ENCODE data around the gene ANK3. TPM values are rescaled to one million over a fixed set of nuclear protein-coding genes. Genes with fewer than 3 reads are reported as not detected.

The ANK3 gene
- total and polyA plus RNA-seq, 2 experiments from 2014 or later, result 46.5 to 85.2 TPM

GRCh38 chr10:60350400-60350799 is 39.3 kb downstream of the ANK3 start:
- Histone ChIP-seq H3K36me3 (ENCODE audit: insufficient read depth) (no peaks in the 10 kb centered on the region), H3F3A (replicated peaks; ENCODE audit: low read depth) (no peaks in the 10 kb centered on the region), H3K27ac (ENCODE audit: low read depth) (no peak overlapping the region), H3K9me2 (ENCODE audit: insufficient read depth) (no peaks in the 10 kb centered on the region), H4K20me1 (replicated peaks; ENCODE audit: insufficient read depth) (no peaks in the 10 kb centered on the region), H3K79me2 (replicated peaks; ENCODE audit: insufficient read depth) (no peaks in the 10 kb centered on the region), H3K27me3 (ENCODE audit: insufficient read depth) (no peaks in the 10 kb centered on the region), H3K4me2 (0 out of 2 replicates have a peak overlapping the region, but pooled peaks have one; percentile 41), H2AFZ (no peak overlapping the region), H3K4me3 (no peak overlapping the region), H3K4me1 (ENCODE audit: insufficient read depth) (peaks cover 46% of the 10 kb centered on the region)
- Mint-ChIP-seq H3K27ac (peak overlapping the region; percentile 66; the same call in 1 of the 2 replicates), H3K27me3 (ENCODE audit: insufficient read depth, low read depth, poor library complexity) (peaks cover 2% of the 10 kb centered on the region), H3K36me3 (ENCODE audit: low read depth) (no peaks in the 10 kb centered on the region), H3K4me1 (peaks cover 46% of the 10 kb centered on the region), H3K4me3 (no peak overlapping the region), H3K9me3 (no peaks in the 10 kb centered on the region)
- TF ChIP-seq EZH2phosphoT487 (IDR thresholded peaks at IDR 0.05; ENCODE audit: unreplicated experiment) (no peak), JUNB (IDR thresholded peaks at IDR 0.05; ENCODE audit: unreplicated experiment) (no peak), POLR2AphosphoS5 (IDR thresholded peaks at IDR 0.05; ENCODE audit: low read depth) (no peak), ZNF462 (CRISPR knock-in tag; IDR thresholded peaks at IDR 0.05) (no peak), CTCF (conservative IDR thresholded peaks at IDR 0.05; ENCODE audit: low read depth in 2 of 2) (no peak), CREB1 (CRISPR knock-in tag; IDR thresholded peaks at IDR 0.05; ENCODE audit: low read depth) (no peak), ZNF114 (CRISPR knock-in tag; IDR thresholded peaks at IDR 0.05) (no peak), NANOG (IDR thresholded peaks at IDR 0.05; ENCODE audit: borderline replicate concordance) (no peak), EZH2 (IDR thresholded peaks at IDR 0.05; ENCODE audit: low read depth, unreplicated experiment) (no peak), ETS1 (IDR thresholded peaks at IDR 0.05) (no peak), ZNF331 (CRISPR knock-in tag; IDR thresholded peaks at IDR 0.05; ENCODE audit: low read depth) (no peak), REST (IDR thresholded peaks at IDR 0.05; ENCODE audit: unreplicated experiment) (no peak), STAT1 (IDR thresholded peaks at IDR 0.05; ENCODE audit: unreplicated experiment) (no peak)
- ATAC-seq, result no peak
- DNase-seq (ENCODE audit: low spot score), result no peak

All from GM23338 (cell line).